Body of pancreas (tissue), 4 donors: ENCODE data around the gene CDT1. TPM values are rescaled to one million over a fixed set of nuclear protein-coding genes. Genes with fewer than 3 reads are reported as not detected.
A peak's percentile ranks its signal among the peaks of the same experiment; 100 is the strongest.

Source experiments
- ATAC-seq: fragments of 150-250 bp; one replicate; pipeline ENCODE4 v1.9.1; 2016
- DNase-seq, 4 donors: peaks; one replicate each; pipeline ENCODE4 v3.0.0-alpha.2; 2019
- H3K27ac ChIP-seq, 4 donors: fragments of 200-600 bp; sonication (generic); 1 replicate in 3 of 4; 2 replicates in 1 of 4; pipeline versions ENCODE4 v1.5.1 to v1.6.1; 2016 to 2019; ENCODE audit warnings: mild to moderate bottlenecking in 1 of 4, mixed read lengths in 1 of 4, moderate library complexity in 1 of 4
- H3K27me3 ChIP-seq, 2 donors: fragments of 200-600 bp; sonication (generic); one replicate each; pipeline ENCODE4 v1.6.0; 2016; ENCODE audit warnings: mild to moderate bottlenecking in 1 of 2
- H3K36me3 ChIP-seq, 2 donors: fragments of 200-600 bp; sonication (generic); replicated peaks in 1 of 2; 2 replicates each; pipeline ENCODE4 v1.5.1; 2016; ENCODE audit warnings: low read depth in 2 of 2; ENCODE audit not compliant: insufficient read depth in 1 of 2
- H3K4me1 ChIP-seq: fragments of 200-600 bp; sonication (generic); one replicate; pipeline ENCODE4 v1.6.0; 2016
- H3K4me3 ChIP-seq, 2 donors: fragments of 200-600 bp; sonication (generic); 1 replicate in 1 of 2; 2 replicates in 1 of 2; pipeline ENCODE4 v1.5.1; 2016 to 2019
- H3K9me3 ChIP-seq, 3 donors: fragments of 200-600 bp; sonication (generic); 1 replicate in 2 of 3; 2 replicates in 1 of 3; pipeline ENCODE4 v1.5.1; 2016
- CTCF ChIP-seq, 7 experiments: fragments of 450-650 bp in 4 of 7; fragments of 200-600 bp in 3 of 7; sonication (generic) in 3 of 7; IDR thresholded peaks; one replicate each; pipeline ENCODE4 v1.5.1; 2016 to 2019; ENCODE audit warnings: antibody characterized with exemption in 7 of 7
- POLR2A ChIP-seq, 3 donors: fragments of 450-650 bp; IDR thresholded peaks; one replicate each; pipeline ENCODE4 v1.6.1; 2016; ENCODE audit warnings: antibody characterized with exemption in 3 of 3, mild to moderate bottlenecking in 2 of 3
- WGBS, 2 donors: methylation state at CpG; one replicate each; pipeline ENCODE4 v1.1.5; 2017; 5-methylcytosine and 5-hydroxymethylcytosine counted together
- intact Hi-C: fragments of 100-400 bp; cut with DNase I; formaldehyde crosslinking; loops from one replicate; pipeline ENCODE4 v1.15.1; 2023
- total RNA-seq, 2 donors: library from RNA; depleted of rRNA; stranded (reverse); fragments of >200 nt; gene quantifications; one replicate each; pipeline ENCODE4 v1.1.0, GENCODE V29; 2016

Gene CDT1
- total RNA-seq, 2 donors from 2014 or later: 7.6 TPM; not detected in 1

DNA sequence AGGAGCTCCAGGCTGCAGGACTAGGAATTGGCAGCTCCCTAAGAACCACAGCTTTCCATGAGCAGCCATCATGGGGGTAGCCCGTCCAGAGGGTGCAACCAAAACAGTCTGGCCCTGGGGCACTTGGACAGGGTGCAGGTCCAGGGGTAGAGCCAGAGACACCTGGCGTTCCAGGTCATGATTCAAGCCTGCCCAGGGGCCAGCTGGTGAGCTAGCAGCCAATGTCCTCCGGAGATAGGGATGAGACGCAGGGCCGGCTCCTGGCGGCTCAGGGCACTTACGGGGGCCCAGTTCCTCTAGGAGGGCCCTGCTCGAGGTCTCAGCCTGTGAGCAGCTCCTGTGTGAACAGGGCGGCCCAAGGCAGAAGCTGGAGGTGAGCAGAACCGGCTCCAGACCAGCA lies 40.6 kb upstream of the CDT1 start:
- intact Hi-C loops: no loop called here
- Histone ChIP-seq H3K27me3 (no peaks in the 10 kb centered on the region), H3K4me3 (no peak overlapping the region), H3K4me1 (peaks cover 85% of the 10 kb centered on the region), H3K27ac (peak overlapping the region; percentile 50 to 78 (median 77)), H3K36me3 (no peaks in the 10 kb centered on the region), H3K9me3 (no peaks in the 10 kb centered on the region)
- 73 to 78% methylated on average over 6 to 10 of the region's 10 CpGs for WGBS, 2 donors
- no peak for ATAC-seq
- no peak for TF ChIP-seq POLR2A (IDR thresholded peaks at IDR 0.05)
- no peak for TF ChIP-seq CTCF (IDR thresholded peaks at IDR 0.05)
- no peak for DNase-seq

- peak overlapping the region; percentile 50 to 78 (median 77) for H3K27ac ChIP-seq
- H3K27me3 ChIP-seq: no peaks in the 10 kb centered on the region
- peak; percentile 52 for ATAC-seq
- DNase-seq: peak; percentile 50 to 75 (median 54)
- H3K36me3 ChIP-seq: no peaks in the 10 kb centered on the region
- TF ChIP-seq POLR2A (IDR thresholded peaks at IDR 0.05) (no peak), CTCF (IDR thresholded peaks at IDR 0.05) (peak in 1 of 7 experiments; percentile 32)
- no peaks in the 10 kb centered on the region for H3K9me3 ChIP-seq
- H3K4me3 ChIP-seq: no peak overlapping the region
- intact Hi-C loops: no loop called here
- WGBS, 2 donors: 41 to 46% methylated on average over 8 to 14 of the region's 14 CpGs
- peaks cover 91% of the 10 kb centered on the region for H3K4me1 ChIP-seq
Observed at GRCh38 chr16:88763502-88764053, 40.0 kb upstream of the CDT1 start.

DNA sequence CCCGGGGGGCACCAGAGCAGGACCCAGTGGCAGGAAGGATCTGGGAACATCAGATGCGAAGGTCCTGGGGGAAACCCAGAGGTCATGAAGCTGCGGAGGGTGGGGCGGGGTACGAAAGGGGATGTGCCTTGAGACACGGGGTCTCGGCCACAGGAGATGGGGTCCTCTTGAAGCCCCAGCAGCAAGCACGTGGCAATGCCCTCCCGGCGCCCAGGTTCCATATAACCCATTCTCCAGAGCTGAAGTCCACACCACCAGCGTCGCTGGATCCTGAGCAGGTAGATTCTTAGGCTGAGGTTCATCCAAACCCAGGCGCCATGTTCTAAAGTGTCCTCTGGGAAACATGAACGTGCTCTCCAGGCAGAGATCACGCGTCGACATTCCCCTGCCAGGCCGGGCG lies 39.5 kb upstream of the CDT1 start:
- TF ChIP-seq POLR2A (IDR thresholded peaks at IDR 0.05): no peak
- TF ChIP-seq CTCF (IDR thresholded peaks at IDR 0.05): no peak
- ATAC-seq: no peak
- Histone ChIP-seq H3K27me3 (no peaks in the 10 kb centered on the region), H3K27ac (peak overlapping the region; percentile 45 to 78 (median 77)), H3K4me1 (peaks cover 94% of the 10 kb centered on the region), H3K4me3 (no peak overlapping the region), H3K36me3 (no peaks in the 10 kb centered on the region), H3K9me3 (no peaks in the 10 kb centered on the region)
- intact Hi-C loops: no loop called here
- DNase-seq: no peak
- 89 to 92% methylated on average over 17 to 18 of the region's 19 CpGs for WGBS, 2 donors

GRCh38 chr16:88764913-88765349 lies 38.7 kb upstream of the CDT1 start:
- Histone ChIP-seq H3K9me3 (no peaks in the 10 kb centered on the region), H3K4me3 (no peak overlapping the region), H3K36me3 (no peaks in the 10 kb centered on the region), H3K27me3 (no peaks in the 10 kb centered on the region), H3K27ac (peak overlapping the region; percentile 63 to 78 (median 77)), H3K4me1 (peaks cover 92% of the 10 kb centered on the region)
- TF ChIP-seq CTCF (IDR thresholded peaks at IDR 0.05): no peak
- peak; percentile 33 to 60 (median 44) for TF ChIP-seq POLR2A (IDR thresholded peaks at IDR 0.05)
- DNase-seq (peak; percentile 69 to 84 (median 78)), ATAC-seq (peak; percentile 77)
- WGBS, 2 donors: 40 to 53% methylated on average over 1 to 9 of the region's 9 CpGs
- intact Hi-C loops: no loop called here

DNA sequence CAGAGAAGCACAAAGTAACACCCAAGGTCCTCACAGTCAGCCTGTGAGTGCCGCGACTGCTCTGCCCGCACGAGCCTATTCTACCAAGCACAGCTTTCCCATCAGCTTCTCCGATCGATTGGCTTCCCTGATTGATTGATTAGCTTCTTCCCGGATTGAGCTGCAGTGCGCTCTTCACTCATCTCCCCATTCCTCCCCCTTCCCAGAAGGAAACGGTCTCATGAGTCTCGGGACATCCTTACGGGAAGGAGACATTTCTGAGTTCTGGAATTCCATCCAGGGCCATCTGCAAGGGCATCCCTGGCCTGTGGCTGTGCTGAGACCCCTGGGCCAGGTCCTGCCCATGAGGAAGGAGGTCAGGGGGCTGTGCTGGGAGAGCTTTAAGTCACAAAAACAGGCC lies 36.6 kb upstream of the CDT1 start:
- ATAC-seq (no peak), DNase-seq (no peak)
- no peaks in the 10 kb centered on the region for H3K36me3 ChIP-seq
- WGBS, 2 donors: 78 to 79% methylated on average over 11 of the region's 11 CpGs
- H3K4me3 ChIP-seq: no peak overlapping the region
- intact Hi-C loops: no loop called here
- no peaks in the 10 kb centered on the region for H3K9me3 ChIP-seq
- no peaks in the 10 kb centered on the region for H3K27me3 ChIP-seq
- peaks cover 94% of the 10 kb centered on the region for H3K4me1 ChIP-seq
- H3K27ac ChIP-seq: peak overlapping the region in 3 of 4 donors; percentile 52 to 84 (median 83)
- TF ChIP-seq POLR2A (IDR thresholded peaks at IDR 0.05) (no peak), CTCF (IDR thresholded peaks at IDR 0.05) (no peak)
